Measurements from ENCODE around the gene CELF2. TPM values are rescaled to one million over a fixed set of nuclear protein-coding genes. Genes with fewer than 3 reads are reported as not detected.

CELF2 gene
- total RNA-seq, 4 donors from 2014 or later = 120 to 185 (median 154) TPM

- TF ChIP-seq, protein P1, sequence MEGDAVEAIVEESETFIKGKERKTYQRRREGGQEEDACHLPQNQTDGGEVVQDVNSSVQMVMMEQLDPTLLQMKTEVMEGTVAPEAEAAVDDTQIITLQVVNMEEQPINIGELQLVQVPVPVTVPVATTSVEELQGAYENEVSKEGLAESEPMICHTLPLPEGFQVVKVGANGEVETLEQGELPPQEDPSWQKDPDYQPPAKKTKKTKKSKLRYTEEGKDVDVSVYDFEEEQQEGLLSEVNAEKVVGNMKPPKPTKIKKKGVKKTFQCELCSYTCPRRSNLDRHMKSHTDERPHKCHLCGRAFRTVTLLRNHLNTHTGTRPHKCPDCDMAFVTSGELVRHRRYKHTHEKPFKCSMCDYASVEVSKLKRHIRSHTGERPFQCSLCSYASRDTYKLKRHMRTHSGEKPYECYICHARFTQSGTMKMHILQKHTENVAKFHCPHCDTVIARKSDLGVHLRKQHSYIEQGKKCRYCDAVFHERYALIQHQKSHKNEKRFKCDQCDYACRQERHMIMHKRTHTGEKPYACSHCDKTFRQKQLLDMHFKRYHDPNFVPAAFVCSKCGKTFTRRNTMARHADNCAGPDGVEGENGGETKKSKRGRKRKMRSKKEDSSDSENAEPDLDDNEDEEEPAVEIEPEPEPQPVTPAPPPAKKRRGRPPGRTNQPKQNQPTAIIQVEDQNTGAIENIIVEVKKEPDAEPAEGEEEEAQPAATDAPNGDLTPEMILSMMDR (IDR thresholded peaks at IDR 0.05; ENCODE audit: low read depth) = no peak
These were observed 214.7 kb downstream of the CELF2 start for GRCh38 chr10:11232222-11232961.

GRCh38 chr10:11234857-11235531 is 217.3 kb downstream of the CELF2 start:
- TF ChIP-seq, protein P1 (IDR thresholded peaks at IDR 0.05; ENCODE audit: low read depth) = no peak

- TF ChIP-seq, protein P1 (IDR thresholded peaks at IDR 0.05; ENCODE audit: low read depth) = no peak
These were observed 218.1 kb downstream of the CELF2 start for GRCh38 chr10:11235771-11236170.

GRCh38 chr10:11236234-11236633 is 218.6 kb downstream of the CELF2 start:
- TF ChIP-seq, protein P1 (IDR thresholded peaks at IDR 0.05; ENCODE audit: low read depth) = no peak

DNA sequence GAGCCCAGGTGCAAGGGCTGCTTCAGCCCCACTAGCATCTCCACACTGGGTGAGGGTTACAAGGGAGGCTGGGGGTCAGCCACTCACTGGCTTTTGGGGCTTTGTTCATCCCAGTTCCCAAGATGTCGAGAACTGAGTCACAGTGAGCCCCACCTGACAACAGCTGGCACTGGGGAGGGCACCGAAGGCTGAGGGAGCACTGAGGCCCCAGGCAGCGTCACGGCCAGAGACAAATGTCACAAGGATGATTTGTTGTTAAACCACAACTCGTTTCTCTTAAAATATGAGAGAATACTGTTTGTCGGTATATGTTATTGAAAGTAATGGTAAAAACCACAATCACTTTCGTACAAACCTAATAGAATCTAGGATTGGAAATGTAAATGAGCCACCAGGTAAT is 219.9 kb downstream of the CELF2 start:
- TF ChIP-seq, protein P1 (IDR thresholded peaks at IDR 0.05; ENCODE audit: low read depth) = no peak

DNA sequence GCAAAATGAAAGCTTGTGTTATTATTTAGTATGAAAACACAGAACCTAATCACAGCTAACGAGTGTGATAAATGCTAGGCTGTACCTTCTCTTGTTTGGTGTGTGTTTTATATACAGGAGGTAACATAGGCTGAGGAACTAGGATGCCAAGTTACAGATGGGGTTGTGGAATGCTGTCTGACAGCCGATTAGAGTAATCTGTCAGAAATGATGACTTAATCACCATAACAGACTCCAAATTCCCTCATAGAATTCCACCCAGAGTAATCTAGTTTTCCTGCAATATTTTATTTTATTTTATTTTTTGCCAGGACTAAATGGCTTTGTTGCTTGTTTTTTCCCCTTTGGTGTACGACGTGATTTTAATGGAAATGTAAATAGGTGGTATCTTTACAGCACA is 221.2 kb downstream of the CELF2 start:
- TF ChIP-seq, protein P1 (IDR thresholded peaks at IDR 0.05; ENCODE audit: low read depth) = no peak

GRCh38 chr10:11240641-11241040 is 223.0 kb downstream of the CELF2 start:
- TF ChIP-seq, protein P1 (IDR thresholded peaks at IDR 0.05; ENCODE audit: low read depth) = no peak

Data from subcutaneous adipose tissue (tissue), 4 donors.